NOMO-1 treated with dmso at 0.1 percent for 144 hours (cell line): ENCODE results near the gene MAP3K20.
A peak's percentile ranks its signal among the peaks of the same experiment; 100 is the strongest.
"Not testable (repeated sequence)": the region's sequence is repeated elsewhere in the genome, so short reads cannot be mapped to it uniquely, and the experiment has no call there.

ENCODE experiments used
- DNase-seq: peaks from one replicate; lab custom pipeline; 2025; ENCODE audit not compliant: unreplicated experiment; lab: John Stamatoyannopoulos, UW

The MAP3K20 gene

DNA sequence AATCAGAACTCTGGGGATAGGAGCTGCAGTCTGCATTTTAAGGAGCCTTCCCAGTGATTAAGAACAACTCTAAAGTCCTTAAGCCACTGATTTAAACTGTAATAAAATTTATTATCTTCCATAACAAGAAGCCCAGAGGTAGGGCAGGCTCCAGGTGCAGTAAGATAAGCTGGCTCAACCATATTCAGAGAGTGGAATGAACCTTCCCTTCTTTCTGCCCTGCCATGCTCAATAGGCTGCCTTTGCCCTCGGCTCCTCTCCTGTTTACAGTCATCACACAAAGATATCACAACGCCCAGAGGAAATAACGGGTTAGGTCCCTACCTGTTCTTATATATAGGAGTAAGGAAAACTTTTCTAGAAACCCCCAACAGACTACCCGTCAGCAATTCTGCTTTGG lies 188.5 kb downstream of the MAP3K20 start:
- DNase-seq, result no peak

DNA sequence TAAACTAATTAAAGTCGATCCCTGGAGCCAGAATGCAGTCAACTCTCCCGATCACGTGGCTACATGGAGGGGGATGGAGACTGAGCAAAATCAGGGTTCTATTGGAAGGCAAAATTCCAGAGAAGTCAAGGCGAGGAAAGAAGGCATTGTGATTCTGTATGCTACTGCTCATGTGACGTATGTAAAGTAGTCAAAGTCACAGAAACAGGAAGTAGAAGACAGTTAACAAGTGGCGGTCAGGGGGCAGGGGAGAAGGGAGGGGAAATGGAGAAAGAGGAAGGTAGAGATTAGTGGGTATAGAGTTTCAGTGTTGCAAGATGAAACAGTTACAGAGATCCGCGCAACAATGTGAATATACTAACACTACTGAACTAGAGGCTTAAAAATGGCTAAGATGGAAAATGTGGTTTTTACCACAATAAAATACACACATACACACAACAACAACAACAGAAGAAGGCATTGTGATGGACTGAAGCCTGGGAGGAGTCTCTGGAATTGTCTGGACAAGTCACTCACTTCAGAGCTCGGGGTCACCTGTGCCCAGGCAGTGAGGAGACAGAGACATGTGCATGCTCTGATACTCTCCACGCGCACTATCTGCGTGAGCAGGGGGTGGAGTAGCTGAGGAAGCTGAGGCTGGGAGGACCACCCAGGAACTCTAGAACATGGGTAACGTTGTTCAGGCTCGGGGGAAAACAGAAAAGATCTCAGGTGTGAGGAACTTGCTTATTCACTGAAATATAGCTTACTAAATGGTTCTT lies 189.1 kb downstream of the MAP3K20 start:
- DNase-seq, result peak; percentile 90

DNA sequence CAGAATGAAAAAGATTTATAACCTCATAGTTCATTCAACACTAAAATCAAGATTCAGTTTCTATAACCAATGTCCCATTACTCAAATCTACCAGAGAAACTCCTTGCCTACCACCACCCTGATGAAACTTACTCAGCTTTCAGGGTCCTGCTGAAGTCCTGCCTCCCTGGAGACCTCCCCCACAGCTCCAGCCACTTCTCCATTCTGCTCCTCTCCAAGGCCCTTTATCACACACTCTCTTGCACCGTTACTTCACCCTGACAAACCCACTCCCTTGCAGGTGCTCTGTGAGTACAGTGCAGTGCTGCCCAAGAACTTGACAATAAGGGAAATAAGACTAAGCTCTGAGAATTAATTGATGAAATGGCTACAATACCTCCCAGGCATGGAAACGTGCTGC lies 195.5 kb downstream of the MAP3K20 start:
- no peak for DNase-seq

DNA sequence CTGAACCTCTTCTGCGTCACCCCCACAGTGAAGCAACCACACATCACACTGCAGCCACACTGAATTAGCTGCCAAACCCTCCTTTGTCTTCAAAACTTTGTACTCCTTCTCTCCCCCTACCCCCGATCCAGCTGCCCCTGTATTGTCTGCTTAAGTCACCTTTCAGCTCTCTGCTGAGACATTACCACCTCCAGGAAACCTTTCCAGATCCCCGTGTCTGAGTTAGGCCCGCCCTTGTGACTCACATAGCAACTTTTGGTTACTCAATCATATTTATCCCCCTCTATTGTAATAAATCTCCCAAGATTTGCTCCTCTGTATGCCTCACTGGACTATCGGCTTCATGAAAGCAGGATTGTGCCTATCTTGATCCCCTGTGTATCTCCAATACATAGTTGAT lies 196.2 kb downstream of the MAP3K20 start:
- DNase-seq, result no peak

DNA sequence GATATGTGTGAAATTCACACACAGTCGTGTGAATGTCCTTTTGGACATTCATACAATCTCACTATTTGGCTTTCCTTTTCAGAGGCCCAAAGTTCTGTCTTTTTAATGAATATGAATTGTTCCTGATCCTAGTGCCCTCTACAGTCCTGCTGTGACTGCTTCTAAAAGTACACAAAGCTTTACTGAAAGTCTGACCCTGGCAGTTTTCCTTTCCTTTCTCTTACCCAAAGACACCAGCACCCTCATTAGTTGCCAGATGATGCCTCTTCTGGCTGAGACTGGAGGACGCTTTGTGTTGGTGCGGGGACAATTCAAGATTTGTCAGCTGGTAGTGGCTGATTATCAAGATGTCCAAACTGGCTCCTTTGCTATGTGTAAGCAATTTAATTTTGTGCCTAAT lies 197.2 kb downstream of the MAP3K20 start:
- DNase-seq, result no peak

DNA sequence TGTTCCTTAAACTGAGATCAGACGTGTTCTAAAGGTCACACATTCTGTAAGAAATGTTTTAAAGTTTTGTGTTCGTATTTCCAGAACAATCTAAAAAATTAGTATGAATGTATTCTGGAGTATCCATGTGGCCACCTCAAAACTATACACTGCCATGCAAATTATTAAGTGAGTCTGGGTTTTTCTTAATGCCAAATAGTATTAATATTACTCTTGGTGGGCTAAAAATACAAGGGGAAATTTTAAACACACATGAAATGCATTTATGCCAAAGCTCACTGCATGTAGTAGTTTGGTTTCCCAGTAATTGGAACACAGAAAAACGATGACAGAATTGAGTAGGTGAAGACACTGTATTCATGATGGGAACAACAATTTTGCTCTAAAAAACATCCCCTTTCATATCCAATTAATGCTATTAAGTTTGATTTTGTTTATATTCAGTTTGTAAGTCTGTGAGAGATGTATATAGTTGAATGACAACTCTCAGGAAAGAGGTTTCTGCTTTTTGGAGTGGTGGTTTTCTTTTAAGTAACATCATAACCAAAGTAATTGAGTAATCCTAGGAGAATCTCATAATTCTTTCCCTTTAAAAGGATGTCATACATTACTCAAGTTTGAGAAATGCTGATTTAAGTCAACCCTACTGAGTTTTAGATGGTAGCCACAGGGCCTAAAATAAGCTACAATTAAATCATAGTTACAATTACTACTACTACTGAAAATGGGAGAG lies 203.3 kb downstream of the MAP3K20 start:
- no peak for DNase-seq

DNA sequence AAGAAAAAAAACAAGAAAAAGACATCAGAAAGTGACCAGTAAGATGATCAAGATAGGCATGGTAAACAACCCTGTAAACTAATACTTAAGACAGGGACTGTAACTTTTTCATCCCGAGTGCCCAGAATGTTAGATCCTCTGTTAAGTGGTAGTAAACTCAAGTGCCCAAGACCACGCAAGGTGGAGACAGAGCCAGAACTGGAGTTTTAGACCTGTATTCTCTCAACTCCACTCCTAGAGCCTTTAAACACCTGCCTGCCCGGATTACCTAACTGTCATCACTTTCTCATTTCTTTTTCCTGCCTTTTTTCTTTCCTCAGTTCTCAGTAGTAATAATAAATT lies 203.9 kb downstream of the MAP3K20 start:
- DNase-seq, result no peak

DNA sequence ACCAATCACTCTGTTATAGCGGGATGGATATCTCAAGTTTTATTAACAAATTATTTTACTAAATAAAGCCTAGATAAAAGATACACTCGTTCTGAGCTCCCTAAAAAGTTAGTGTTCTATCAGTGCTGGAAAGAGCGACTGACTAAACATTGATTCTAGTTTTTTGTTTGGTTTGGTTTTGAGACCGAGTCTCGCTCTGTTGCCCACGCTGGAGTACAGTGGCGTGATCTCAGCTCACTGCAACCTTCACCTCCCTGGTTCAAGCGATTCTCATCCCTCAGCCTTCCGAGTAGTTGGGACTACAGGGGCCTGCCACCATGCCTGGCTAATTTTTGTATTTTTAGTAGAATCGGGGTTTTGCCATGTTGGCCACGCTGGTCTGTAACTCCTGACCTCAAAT lies 205.2 kb downstream of the MAP3K20 start:
- no peak for DNase-seq

DNA sequence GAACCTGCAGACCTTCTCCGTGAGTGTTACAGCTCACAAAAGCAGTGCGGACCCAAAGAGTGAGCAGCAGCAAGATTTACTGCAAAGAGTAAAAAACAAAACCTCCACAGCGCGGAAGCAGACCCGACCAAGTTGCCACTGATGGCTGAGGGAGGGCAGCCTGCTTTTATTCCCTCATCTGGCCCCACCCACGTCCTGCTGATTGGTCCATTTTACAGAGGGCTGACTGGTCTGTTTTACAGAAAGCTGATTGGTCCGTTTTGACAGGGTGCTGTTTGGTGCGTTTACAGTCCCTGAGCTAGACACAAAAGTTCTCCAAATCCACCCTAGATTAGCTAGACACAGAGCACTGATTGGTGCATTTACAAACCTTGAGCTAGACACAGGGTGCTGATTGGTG lies 206.3 kb downstream of the MAP3K20 start:
- not testable (repeated sequence) for DNase-seq

DNA sequence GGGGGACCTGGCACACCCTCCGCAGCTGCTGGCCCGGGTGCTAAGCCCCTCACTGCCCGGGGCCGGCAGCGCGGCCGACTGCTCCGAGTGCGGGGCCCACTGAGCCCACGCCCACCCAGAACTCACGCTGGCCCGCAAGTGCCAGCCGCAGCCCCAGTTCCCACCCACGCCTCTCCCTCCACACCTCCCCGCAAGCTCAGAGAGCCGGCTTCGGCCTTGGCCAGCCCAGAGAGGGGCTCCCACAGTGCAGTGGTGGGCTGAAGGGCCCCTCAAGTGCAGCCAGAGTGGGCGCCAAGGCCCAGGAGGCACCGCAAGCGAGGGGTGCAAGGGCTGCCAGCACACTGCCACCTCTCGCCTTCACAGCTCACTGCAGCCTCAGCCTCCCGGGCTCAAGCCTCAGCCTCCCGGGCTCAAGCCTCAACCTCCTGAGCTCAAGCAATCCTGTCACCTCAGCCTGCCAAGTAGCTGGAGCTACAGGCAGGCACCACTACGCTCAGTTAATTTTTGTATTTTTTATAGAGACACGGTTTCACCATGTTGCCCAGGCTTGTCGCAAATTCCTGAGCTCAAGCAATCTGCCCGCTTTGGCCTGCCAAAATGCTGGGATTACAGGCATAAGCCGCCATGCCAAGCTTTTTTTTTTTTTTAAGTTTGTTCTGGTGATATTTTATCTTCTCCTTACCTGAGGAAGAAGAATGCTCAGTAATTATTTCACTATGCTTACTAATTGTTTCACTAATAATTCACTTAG lies 207.3 kb downstream of the MAP3K20 start:
- DNase-seq, result no peak

DNA sequence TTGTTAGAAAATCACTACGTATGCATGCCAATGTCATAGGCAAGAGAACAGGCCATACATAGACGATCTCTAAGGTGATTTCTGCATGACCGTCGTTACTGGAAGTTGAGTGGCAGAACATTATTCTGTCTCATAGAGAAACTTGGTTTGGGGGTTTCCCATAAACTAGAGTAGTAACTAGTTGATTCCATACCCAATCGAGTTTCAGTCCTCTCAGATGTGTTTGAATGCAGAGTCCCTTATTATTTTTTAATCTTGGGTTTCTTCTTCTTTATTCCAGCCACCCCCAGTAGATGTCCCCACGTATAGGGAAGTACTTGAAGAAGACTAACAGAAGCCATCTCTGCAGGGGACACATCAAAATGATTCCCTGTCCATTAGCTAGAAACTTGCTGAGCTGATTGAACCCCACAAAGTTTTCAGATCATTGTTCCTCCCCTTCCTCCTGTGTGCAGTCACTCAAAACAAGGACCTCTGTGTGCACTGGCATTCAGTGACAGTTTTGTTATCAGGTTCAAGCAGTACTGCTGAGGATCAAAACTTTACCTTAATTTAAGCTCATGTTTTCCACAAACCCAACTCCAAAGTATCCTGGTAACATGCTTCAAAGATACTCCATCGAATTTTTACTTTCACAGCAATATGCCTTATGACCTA lies 210.6 kb downstream of the MAP3K20 start:
- no peak for DNase-seq

DNA sequence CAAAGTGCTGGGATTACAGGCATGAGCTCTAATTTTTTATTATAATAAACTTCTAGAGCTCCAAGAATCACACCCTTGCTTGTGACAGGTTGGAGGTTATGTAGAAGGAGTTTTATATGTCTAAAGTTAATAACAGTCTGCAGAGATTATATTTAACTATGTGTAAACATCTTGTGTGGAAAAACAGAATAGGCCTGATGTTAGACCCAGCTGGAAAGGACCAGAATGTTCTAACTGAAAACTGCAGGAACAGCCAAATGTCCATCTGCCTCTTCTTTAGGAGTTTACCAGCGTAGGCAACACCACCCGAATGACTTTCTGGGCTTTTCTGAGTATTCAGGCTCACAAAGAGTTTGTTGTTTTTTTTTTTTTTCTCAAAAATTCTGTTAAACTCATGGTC lies 211.9 kb downstream of the MAP3K20 start:
- DNase-seq, result no peak

DNA sequence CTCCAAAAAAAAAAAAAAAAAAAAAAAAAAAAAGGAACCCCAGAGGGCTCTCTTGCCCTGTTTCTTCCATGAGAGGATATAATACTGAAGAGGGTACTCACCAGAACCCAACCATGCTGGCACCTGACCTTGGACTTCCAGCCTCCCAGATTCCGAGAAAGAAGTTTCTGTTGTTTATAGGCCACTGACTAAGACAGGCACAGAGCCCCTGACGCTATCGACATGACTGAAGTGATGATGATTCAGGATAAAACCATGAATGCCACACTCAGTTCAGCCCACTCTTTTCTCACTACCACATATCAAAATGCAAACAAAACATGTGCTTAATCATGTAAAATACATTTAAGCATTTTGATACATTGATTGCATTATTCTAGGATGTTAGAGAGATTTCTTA lies 212.9 kb downstream of the MAP3K20 start:
- no peak for DNase-seq

DNA sequence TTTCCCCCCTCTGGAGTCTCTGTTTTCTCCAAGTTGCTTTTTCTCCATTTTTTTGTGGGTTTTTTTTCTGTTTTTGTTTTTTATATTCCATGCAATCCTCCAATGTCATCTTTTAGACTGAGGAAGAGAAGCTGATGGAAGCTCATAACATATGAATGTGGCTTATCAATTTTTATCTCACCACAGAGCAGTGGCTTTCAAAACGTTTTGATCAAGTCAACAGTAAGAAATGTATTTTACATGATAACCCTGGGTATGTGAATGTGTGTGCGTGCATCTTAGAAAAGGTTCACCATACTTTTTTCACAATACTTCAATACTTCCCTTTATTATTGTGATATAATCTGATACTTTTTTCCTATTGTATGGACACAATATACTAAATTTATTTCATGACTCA lies 214.4 kb downstream of the MAP3K20 start:
- no peak for DNase-seq

DNA sequence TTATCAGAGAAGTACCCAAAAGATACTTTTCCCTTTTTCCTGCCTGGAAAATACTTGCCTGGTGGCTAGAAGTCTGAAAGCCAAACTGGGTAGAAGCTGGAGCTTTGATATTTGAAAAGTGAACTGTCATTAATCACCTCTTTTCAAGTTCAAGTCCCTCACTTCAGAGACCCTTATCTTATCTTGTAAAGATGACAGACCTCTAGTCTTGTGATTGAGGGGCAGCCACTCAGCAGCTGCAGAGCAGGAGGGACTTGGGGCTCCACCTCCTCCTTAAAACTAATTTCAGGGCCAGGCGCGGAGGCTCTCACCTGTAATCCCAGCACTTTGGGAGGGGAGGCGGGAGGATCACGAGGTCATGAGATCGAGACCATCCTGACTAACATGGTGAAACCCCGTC lies 214.9 kb downstream of the MAP3K20 start:
- no peak for DNase-seq

DNA sequence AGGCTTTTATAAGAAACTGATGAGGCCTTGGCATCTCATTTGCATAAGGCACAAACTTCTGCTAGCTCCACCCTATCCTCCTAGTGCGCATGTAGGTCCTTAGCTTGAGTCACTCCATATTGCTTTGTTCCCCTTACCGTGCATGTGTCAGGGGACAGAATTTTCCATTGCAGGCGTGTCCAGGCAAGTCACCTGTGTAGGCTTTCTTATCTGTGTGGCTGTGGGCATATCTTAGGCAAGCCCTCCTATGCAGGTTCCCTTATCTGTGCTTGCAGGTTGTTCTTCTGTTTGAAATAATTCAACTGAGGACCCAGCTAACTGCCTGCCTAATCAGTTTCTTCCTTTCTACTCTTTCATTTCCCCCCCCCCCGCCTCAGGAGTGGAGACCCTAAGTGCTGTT lies 215.8 kb downstream of the MAP3K20 start:
- DNase-seq, result no peak

DNA sequence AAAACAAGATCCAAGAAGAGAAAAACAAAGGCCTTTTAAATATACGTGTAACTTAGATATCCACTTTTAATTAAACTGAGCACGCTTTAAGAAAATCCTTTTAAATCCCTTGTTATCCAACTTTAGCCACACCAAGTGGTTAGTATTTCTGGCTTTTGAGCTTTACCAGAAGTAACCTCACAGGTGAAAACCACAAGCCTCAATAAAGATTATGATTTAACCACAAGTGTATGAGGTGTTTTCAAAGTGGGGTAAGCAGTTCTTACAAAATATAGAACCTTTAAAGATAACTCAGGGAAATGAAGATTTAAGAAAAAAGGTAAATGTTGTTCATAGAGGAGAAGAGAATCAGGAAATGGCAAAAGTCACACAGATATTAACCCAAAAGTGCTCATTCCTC lies 220.6 kb downstream of the MAP3K20 start:
- DNase-seq, result no peak

DNA sequence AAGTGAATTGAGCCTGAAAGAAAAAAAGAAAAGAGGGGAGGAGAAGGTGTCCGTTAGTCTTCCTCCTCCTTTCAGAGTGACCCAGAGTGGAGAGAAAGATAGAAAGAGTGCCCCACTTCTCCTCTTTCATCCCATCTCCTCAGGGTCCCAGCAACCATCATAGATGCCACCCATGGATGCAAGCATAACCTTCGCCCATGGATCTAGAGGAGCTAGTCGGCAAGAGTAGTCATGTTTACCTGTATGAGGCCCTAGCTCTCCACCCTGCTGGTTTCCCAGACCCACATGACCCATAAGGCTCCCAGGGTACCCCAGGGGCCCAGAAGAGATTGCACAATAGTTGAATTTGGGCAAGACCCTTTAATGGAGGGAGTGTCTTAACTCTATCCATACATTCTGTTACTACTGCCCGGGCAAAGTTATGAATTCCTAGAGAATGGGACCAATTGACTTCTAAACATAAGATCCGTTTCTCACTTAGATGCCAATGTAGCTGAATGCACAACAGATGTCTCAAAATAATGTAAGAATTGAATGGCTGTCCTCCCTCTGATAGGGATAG lies 223.0 kb downstream of the MAP3K20 start:
- no peak for DNase-seq

DNA sequence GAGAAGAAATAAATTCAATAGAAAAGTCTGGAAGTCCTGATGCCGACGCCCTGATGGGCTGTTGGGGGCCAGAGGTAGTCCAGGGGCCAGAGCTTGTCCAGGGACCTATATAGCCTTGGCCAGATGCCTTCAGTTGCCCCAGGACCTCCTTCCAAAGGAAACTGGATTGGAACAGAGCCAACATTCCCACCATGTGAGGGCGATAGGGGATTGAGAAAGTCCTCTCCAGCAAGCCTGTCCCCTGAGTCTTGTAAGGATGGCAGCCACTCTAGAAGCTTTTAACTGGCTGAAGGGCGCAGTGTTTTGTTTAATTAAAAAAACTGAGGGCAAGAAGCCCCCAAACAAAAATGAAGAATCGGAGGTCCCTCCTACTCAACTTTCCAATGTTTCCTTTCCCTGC lies 224.1 kb downstream of the MAP3K20 start:
- no peak for DNase-seq

DNA sequence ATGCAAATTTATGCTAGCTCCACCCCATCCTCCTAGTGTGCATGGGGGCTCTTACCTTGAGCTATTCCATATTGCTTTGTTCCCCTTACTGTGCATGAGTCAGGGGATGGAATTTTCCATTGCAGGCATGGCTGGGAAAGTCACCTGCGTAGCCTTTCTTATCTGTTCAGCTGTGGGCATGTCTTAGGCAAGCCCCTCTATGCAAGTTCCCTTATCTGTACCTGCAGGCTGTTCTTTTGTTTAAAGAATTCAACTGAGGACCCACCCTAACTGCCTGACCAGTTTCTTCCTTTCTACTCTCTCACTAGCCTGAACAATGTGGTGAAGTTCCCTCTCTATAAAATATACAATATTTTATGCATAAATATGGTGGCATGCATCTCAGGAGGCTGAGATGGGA lies 224.8 kb downstream of the MAP3K20 start:
- no peak for DNase-seq

DNA sequence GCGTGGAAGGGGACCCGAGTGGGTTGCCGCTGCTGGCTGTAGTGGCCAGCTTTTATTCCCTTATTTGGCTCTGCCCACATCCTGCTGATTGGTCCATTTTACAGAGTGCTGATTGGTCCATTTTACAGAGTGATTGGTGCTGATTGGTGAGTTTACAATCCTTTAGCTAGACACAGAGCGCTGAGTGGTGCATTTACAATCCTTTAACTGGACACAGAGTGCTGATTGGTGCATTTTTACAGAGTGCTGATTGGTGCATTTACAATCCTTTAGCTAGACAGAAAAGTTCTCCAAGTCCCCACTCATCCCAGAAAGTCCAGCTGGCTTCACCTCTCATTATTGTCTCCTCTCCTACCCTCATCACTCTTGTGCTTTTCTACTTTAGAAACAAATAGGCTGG lies 225.9 kb downstream of the MAP3K20 start:
- not testable (repeated sequence) for DNase-seq
